ENCODE results near the gene C6orf118. TPM values are rescaled to one million over a fixed set of nuclear protein-coding genes. Genes with fewer than 3 reads are reported as not detected.

C6orf118 gene
- total and polyA plus RNA-seq, 2 of the 8 experiments (the other 6 are each of a cell fraction or from before 2014, with no cell fraction given), result 0.35 to 0.58 TPM

- TF ChIP-seq, protein P1, sequence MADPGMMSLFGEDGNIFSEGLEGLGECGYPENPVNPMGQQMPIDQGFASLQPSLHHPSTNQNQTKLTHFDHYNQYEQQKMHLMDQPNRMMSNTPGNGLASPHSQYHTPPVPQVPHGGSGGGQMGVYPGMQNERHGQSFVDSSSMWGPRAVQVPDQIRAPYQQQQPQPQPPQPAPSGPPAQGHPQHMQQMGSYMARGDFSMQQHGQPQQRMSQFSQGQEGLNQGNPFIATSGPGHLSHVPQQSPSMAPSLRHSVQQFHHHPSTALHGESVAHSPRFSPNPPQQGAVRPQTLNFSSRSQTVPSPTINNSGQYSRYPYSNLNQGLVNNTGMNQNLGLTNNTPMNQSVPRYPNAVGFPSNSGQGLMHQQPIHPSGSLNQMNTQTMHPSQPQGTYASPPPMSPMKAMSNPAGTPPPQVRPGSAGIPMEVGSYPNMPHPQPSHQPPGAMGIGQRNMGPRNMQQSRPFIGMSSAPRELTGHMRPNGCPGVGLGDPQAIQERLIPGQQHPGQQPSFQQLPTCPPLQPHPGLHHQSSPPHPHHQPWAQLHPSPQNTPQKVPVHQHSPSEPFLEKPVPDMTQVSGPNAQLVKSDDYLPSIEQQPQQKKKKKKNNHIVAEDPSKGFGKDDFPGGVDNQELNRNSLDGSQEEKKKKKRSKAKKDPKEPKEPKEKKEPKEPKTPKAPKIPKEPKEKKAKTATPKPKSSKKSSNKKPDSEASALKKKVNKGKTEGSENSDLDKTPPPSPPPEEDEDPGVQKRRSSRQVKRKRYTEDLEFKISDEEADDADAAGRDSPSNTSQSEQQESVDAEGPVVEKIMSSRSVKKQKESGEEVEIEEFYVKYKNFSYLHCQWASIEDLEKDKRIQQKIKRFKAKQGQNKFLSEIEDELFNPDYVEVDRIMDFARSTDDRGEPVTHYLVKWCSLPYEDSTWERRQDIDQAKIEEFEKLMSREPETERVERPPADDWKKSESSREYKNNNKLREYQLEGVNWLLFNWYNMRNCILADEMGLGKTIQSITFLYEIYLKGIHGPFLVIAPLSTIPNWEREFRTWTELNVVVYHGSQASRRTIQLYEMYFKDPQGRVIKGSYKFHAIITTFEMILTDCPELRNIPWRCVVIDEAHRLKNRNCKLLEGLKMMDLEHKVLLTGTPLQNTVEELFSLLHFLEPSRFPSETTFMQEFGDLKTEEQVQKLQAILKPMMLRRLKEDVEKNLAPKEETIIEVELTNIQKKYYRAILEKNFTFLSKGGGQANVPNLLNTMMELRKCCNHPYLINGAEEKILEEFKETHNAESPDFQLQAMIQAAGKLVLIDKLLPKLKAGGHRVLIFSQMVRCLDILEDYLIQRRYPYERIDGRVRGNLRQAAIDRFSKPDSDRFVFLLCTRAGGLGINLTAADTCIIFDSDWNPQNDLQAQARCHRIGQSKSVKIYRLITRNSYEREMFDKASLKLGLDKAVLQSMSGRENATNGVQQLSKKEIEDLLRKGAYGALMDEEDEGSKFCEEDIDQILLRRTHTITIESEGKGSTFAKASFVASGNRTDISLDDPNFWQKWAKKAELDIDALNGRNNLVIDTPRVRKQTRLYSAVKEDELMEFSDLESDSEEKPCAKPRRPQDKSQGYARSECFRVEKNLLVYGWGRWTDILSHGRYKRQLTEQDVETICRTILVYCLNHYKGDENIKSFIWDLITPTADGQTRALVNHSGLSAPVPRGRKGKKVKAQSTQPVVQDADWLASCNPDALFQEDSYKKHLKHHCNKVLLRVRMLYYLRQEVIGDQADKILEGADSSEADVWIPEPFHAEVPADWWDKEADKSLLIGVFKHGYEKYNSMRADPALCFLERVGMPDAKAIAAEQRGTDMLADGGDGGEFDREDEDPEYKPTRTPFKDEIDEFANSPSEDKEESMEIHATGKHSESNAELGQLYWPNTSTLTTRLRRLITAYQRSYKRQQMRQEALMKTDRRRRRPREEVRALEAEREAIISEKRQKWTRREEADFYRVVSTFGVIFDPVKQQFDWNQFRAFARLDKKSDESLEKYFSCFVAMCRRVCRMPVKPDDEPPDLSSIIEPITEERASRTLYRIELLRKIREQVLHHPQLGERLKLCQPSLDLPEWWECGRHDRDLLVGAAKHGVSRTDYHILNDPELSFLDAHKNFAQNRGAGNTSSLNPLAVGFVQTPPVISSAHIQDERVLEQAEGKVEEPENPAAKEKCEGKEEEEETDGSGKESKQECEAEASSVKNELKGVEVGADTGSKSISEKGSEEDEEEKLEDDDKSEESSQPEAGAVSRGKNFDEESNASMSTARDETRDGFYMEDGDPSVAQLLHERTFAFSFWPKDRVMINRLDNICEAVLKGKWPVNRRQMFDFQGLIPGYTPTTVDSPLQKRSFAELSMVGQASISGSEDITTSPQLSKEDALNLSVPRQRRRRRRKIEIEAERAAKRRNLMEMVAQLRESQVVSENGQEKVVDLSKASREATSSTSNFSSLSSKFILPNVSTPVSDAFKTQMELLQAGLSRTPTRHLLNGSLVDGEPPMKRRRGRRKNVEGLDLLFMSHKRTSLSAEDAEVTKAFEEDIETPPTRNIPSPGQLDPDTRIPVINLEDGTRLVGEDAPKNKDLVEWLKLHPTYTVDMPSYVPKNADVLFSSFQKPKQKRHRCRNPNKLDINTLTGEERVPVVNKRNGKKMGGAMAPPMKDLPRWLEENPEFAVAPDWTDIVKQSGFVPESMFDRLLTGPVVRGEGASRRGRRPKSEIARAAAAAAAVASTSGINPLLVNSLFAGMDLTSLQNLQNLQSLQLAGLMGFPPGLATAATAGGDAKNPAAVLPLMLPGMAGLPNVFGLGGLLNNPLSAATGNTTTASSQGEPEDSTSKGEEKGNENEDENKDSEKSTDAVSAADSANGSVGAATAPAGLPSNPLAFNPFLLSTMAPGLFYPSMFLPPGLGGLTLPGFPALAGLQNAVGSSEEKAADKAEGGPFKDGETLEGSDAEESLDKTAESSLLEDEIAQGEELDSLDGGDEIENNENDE (IDR thresholded peaks at IDR 0.05; ENCODE audit: insufficient replicate concordance, low read length), result no peak
- TF ChIP-seq SAP30 (IDR thresholded peaks at IDR 0.05; ENCODE audit: insufficient read depth, insufficient replicate concordance, low read length) (no peak), RNF2 (IDR thresholded peaks at IDR 0.05; ENCODE audit: borderline replicate concordance, low read depth, low read length, missing control alignments, poor library complexity, severe bottlenecking) (no peak), RFX5 (IDR thresholded peaks at IDR 0.05; ENCODE audit: borderline replicate concordance, low read depth, low read length) (no peak)
Measured at GRCh38 chr6:165321555-165322145, 12.2 kb upstream of the C6orf118 start (continued).
